Cardiac atrium fibroblast (primary cell): Measurements from ENCODE around the gene PCDH9. TPM values are rescaled to one million over a fixed set of nuclear protein-coding genes. Genes with fewer than 3 reads are reported as not detected.

Experiments
- total RNA-seq: library from RNA; depleted of rRNA; stranded (reverse); fragments of >200 nt; gene quantifications from 2 replicates; pipeline ENCODE4 v1.2.3, GENCODE V29; 2015

The PCDH9 gene
- 6.1 and 7.0 TPM in 2 replicates for total RNA-seq

GRCh38 chr13:67229481-67230403, at the start of gene PCDH9:
Gene PCDH9 (minus strand): TSS chr13:67230336. CDS start chr13:67228440, 1,896 bp downstream.

